D721Med (cell line): ENCODE data around the gene TUBA3E.
"Not testable (repeated sequence)": the region's sequence is repeated elsewhere in the genome, so short reads cannot be mapped to it uniquely, and the experiment has no call there.

Experiments
- DNase-seq: peaks from one replicate; pipeline ENCODE4 v3.0.0; 2011; ENCODE audit warnings: low spot score; ENCODE audit not compliant: insufficient read length
- FAIRE-seq: peaks from 2 replicates; lab custom pipeline; 2011; peaks lifted over from hg19 to GRCh38; lab: Jason Lieb, UNC
- TF ChIP-seq, protein P1 (sequence below): IDR thresholded peaks from 2 replicates; pipeline ENCODE4 v1.5.1; 2012; ENCODE audit warnings: mild to moderate bottlenecking, control low read depth; ENCODE audit not compliant: insufficient read depth; ENCODE audit errors: missing control alignments

TUBA3E gene

DNA sequence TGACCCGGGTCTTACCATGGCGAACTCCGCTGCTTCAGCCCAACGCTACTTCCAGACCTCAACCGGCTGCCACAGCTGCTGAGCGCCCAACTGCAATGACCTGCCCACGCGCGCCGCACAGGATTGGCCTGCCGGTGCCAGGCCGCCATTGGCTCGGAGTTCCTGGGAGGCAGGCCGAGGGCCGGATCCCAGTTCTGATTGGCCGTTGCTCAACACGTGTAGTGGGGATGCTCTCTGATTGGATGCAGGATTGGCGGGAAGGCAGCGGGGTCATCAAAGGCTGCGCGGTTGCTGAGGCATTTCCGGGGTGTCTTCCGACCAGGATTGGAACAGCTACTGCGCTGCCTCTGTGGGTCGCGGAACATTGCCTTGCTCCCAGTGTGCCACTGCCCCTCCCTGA, at the start of gene TUBA3E:
TSS of gene TUBA3E (minus strand) at position 97 of the 400 bp plus-strand sequence. CDS start at position 18, 79 bp downstream.
- DNase-seq (no peak), FAIRE-seq (no peak)

DNA sequence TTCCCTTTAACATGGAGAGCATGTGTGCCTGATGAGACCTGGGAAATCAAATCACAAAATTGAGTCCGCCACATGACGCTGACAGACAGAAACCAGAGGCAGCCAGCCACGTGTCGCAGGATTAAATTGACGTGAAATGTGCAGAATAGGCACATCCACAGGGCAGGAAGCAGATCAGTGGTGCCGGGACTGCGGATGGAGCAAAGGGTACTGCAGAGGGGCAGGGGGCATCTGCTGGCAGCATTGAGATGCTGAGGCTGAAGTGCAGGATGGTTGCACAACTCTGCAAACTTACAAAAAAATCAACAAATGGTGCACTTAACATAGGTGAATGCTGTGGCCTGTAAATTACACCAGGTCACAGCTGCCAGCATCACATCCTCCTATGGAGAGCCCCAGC, 48.2 kb upstream of the TUBA3E start:
- TF ChIP-seq, protein P1, sequence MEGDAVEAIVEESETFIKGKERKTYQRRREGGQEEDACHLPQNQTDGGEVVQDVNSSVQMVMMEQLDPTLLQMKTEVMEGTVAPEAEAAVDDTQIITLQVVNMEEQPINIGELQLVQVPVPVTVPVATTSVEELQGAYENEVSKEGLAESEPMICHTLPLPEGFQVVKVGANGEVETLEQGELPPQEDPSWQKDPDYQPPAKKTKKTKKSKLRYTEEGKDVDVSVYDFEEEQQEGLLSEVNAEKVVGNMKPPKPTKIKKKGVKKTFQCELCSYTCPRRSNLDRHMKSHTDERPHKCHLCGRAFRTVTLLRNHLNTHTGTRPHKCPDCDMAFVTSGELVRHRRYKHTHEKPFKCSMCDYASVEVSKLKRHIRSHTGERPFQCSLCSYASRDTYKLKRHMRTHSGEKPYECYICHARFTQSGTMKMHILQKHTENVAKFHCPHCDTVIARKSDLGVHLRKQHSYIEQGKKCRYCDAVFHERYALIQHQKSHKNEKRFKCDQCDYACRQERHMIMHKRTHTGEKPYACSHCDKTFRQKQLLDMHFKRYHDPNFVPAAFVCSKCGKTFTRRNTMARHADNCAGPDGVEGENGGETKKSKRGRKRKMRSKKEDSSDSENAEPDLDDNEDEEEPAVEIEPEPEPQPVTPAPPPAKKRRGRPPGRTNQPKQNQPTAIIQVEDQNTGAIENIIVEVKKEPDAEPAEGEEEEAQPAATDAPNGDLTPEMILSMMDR = no peak
- DNase-seq = no peak
- FAIRE-seq = no peak

More for the DNA sequence above, at the start of gene TUBA3E:
- TF ChIP-seq, protein P1 = no peak

DNA sequence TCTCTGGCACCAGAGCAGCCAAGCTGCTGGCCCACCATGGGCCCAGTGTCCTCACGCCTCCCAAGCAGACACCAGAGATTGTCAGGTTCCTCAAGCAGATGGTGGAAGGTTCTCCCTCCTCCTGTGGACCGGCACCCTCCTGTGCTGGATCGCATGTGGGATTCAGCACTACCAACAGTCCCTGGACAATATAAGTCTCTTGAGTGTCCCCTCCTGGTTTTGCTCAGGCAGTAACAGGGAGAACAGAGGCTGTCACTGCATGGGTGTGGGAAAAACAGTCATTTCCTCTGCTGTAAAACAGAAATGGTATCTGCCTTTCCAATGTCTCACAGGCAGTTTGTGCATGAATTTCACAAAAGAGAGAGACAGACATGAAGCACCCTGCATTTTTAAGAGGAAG, 47.7 kb upstream of the TUBA3E start:
- FAIRE-seq = no peak
- DNase-seq = no peak
- TF ChIP-seq, protein P1 = no peak

- no peak for FAIRE-seq
- TF ChIP-seq, protein P1 = no peak
- no peak for DNase-seq
Observed at GRCh38 chr2:130243359-130243758, 45.1 kb upstream of the TUBA3E start.

- DNase-seq (no peak), FAIRE-seq (no peak)
- TF ChIP-seq, protein P1 = no peak
Observed at GRCh38 chr2:130241041-130241707, 42.9 kb upstream of the TUBA3E start.

DNA sequence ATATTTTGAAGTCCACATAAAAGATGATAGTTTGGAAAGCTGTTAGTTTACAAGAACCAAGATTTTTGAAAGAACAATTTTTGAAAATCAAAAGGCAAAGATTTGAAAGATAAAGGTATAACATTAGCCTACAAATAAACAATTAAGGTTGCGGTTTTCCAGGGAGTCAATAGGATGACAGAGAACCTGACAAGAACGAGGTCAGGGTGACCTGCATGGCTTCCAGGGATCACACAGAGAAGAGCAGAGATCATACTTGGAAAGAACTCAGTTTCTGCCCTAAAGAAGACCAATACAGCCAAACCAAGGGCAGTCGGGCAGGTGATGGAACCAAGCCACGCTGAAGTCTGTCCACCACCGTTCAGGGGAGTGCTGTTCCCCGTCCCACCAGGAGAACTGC, 41.3 kb upstream of the TUBA3E start:
- FAIRE-seq, DNase-seq: not testable (repeated sequence)

DNA sequence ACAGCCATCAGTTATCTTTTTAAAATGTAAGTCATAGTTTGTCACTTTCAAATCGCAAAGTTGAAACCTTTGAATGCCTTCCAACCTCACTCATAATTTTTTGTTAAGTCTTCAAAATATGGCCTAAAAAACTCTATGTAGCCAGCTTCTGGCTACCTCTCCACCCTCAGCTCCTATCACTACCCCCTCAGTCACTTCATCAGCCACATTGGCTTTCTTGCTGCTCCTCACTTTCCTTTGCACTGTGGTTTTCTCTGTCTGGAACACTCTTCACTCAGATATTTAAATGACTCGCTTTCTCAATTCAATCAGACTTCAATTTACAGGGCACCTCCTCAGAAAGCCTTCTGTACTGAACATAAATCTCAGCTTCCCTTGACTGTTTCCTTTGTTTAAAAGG, 34.8 kb upstream of the TUBA3E start:
- not testable (repeated sequence) for DNase-seq, FAIRE-seq

GRCh38 chr2:130231656-130232055, 33.4 kb upstream of the TUBA3E start:
- FAIRE-seq = no peak
- TF ChIP-seq, protein P1 = no peak
- no peak for DNase-seq

- not testable (repeated sequence) for DNase-seq, FAIRE-seq
Observed at GRCh38 chr2:130230907-130231306, 32.7 kb upstream of the TUBA3E start.

DNA sequence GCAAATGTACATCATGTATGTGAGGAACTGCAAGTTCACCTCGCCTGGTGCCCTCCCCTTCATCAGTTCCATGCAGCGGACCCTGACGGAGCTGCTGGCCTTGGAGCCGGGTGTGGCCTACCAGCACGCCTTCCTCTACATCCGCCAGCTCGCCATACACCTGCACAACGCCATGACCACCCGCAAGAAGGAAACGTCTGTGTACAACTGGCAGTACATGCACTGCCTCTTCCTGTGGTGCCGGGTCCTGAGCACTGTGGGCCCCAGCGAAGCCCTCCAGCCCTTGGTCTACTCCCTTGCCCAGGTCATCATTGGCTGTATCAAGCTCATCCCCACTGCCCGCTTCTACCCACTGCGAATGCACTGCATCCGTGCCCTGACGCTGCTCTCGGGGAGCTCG, 32.1 kb upstream of the TUBA3E start:
- not testable (repeated sequence) for DNase-seq, FAIRE-seq

DNA sequence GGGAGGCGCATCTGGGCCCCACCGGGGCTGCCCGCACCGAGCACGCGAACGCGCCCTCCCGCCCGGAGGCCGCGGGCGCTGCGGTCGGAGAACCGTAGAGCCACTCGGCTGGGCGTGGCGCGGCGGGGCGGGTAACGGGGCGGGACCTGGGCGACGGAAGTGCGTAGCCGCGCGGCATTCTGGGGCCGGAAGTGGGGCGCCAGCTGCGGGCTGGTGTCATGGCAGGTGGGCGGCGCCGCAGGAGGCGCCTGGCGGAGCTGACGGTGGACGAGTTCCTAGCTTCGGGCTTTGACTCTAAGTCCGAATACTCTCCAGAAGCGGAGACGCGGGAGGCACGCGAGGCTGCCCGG, 30.9 kb upstream of the TUBA3E start:
- not testable (repeated sequence) for DNase-seq, FAIRE-seq

DNA sequence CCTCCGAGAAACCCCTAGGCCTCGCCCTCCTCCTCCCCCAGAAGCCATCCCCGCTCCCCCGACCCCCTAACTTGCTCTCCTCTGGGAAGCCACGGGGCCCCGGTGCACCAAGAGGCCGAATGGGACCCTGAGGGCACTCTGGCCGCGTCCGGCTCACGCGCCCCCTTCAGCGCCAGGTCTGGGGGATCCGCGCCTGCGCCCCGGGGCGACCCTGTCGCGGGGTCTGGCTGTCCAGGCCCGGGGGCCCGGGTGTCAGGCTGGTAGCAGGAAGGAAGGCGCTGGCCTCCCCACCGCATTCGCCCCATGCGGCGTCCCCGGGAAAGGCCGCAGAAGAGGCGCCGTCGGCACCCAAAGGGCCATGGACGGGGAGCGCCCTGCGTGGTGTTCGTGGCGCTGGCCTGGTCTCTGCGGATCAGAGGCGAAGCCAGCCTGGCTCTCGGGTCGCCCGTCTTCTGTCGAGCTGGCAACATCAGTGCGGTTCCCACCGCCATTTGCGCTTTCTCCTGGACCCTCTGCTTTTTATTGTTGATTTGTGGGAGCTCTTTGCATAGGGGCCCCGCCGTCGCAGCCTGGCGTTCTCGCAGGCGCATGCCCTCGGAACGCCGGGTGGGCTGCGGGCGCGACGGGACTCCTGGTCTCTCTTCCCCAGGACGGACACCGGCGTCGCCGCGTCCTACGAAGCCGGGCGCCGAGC, 30.4 kb upstream of the TUBA3E start:
- not testable (repeated sequence) for FAIRE-seq, DNase-seq
